Activated CD8-positive, alpha-beta T cell treated with anti-CD3 and anti-CD28 coated beads for 36 hours (primary cell): Measurements from ENCODE around the gene TDRD3. TPM values are rescaled to one million over a fixed set of nuclear protein-coding genes. Genes with fewer than 3 reads are reported as not detected.
A peak's percentile ranks its signal among the peaks of the same experiment; 100 is the strongest.

Experiments used
- ATAC-seq: fragments of 200-7000 bp; cut with Tn5 transposase; one replicate; pipeline ENCODE4 v1.10.0; 2021; ENCODE audit warnings: mild to moderate bottlenecking, moderate library complexity
- CTCF ChIA-PET: fragments of 350-600 bp; sonication (Branson Sonifier 250); formaldehyde crosslinking; loops from one replicate; lab custom pipeline; 2021; ENCODE audit warnings: antibody characterized with exemption; lab: Charles Lee
- POLR2A ChIA-PET: fragments of 350-600 bp; sonication (Branson Sonifier 250); formaldehyde crosslinking; loops from one replicate; lab custom pipeline; 2021; ENCODE audit warnings: antibody characterized with exemption; lab: Charles Lee
- DNase-seq: peaks from one replicate; pipeline ENCODE4 v3.0.0-alpha.2; 2020
- H3K27ac Mint-ChIP-seq: one replicate; pipeline ENCODE4 v1.8.0; 2021; ENCODE audit warnings: mild to moderate bottlenecking, mixed read lengths
- H3K27me3 Mint-ChIP-seq: one replicate; pipeline ENCODE4 v1.8.0; 2021; ENCODE audit warnings: mixed read lengths
- H3K36me3 Mint-ChIP-seq: one replicate; pipeline ENCODE4 v1.8.0; 2021; ENCODE audit warnings: low read depth, mixed read lengths
- H3K4me1 Mint-ChIP-seq: one replicate; pipeline ENCODE4 v1.8.0; 2021; ENCODE audit warnings: low read depth, mixed read lengths
- H3K4me3 Mint-ChIP-seq: one replicate; pipeline ENCODE4 v1.8.0; 2021; ENCODE audit warnings: mild to moderate bottlenecking, moderate library complexity, mixed read lengths
- H3K9me3 Mint-ChIP-seq: one replicate; pipeline ENCODE4 v1.8.0; 2021; ENCODE audit warnings: mixed read lengths
- intact Hi-C: fragments of 100-400 bp; cut with micrococcal nuclease; formaldehyde crosslinking; loops from one replicate; pipeline ENCODE4 v1.10.0; 2022
- total RNA-seq, 2 experiments: library from RNA; stranded (reverse); gene quantifications; one replicate each; pipeline ENCODE4 v1.2.3, GENCODE V29; 2021
- TF ChIP-seq, protein P1 (sequence below): fragments of 200-600 bp; IDR thresholded peaks from one replicate; pipeline ENCODE4 v1.8.0; 2022; ENCODE audit warnings: antibody characterized with exemption, mild to moderate bottlenecking

The TDRD3 gene
- total RNA-seq, 2 experiments from 2014 or later: 17.1 to 19.0 TPM

DNA sequence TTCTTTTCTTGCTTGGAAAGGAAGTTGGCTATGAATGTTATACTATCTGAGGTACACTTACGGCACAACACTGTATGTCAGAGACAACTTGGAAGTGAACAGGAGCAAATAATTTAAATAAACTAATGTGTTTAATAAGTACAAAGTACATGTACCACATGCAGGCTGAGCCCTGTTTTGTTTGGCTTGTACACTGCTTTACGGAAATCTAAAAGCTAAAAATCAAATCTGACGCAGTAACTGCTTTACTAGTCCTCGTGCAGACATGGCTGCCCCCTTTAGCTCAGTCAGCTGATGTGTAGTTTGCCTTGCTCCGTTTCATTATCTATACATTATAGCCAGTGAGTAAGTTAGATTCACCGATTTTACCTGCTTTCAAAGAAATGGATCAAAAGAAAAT lies 36.5 kb downstream of the TDRD3 start:
- ATAC-seq (no peak), DNase-seq (no peak)
- no peak overlapping the region for H3K4me3 Mint-ChIP-seq
- H3K27ac Mint-ChIP-seq: no peak overlapping the region
- H3K4me1 Mint-ChIP-seq: peaks cover 20% of the 10 kb centered on the region
- intact Hi-C loops: loop anchor here (5.0 kb wide), 2 partner anchors 36 to 271 kb away; partner anchors contain the start of genes DIAPH3 and TDRD3
- no peaks in the 10 kb centered on the region for H3K27me3 Mint-ChIP-seq
- TF ChIP-seq, protein P1, sequence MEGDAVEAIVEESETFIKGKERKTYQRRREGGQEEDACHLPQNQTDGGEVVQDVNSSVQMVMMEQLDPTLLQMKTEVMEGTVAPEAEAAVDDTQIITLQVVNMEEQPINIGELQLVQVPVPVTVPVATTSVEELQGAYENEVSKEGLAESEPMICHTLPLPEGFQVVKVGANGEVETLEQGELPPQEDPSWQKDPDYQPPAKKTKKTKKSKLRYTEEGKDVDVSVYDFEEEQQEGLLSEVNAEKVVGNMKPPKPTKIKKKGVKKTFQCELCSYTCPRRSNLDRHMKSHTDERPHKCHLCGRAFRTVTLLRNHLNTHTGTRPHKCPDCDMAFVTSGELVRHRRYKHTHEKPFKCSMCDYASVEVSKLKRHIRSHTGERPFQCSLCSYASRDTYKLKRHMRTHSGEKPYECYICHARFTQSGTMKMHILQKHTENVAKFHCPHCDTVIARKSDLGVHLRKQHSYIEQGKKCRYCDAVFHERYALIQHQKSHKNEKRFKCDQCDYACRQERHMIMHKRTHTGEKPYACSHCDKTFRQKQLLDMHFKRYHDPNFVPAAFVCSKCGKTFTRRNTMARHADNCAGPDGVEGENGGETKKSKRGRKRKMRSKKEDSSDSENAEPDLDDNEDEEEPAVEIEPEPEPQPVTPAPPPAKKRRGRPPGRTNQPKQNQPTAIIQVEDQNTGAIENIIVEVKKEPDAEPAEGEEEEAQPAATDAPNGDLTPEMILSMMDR: no peak
- H3K36me3 Mint-ChIP-seq: no peaks in the 10 kb centered on the region
- H3K9me3 Mint-ChIP-seq: no peaks in the 10 kb centered on the region
- POLR2A ChIA-PET: no interaction called here
- CTCF ChIA-PET: interaction anchor here (1.4 kb wide), 1 partner anchor 65 kb away, joined by 3 read pairs; no protein-coding TSS in a partner anchor

DNA sequence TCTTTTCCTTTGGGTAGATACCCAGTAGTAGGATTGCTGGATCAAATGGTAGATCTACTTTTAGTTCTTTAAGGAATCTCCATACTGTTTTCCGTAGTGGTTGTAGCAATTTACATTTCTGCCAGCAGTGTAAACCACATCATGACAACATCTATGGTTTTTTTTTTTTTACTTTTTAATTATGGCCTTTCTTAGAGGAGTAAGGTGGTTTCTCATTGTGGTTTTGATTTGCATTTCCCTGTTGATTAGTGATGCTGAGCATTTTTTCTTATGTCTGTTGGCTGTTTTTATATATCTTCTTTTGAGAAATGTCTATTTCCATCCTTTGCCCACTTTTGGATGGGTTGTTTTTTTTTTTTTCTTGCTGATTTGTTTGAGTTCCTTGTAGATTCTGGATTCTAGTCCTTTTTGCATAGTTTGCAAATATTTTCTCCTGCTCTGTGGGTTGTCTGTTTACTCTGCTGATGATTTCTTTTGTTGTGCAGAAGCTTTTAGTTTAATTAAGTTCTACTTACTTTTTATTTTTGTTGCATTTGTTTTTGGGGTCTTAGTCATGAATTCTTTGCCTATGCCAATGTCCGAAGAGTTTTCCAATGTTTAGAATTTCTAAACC lies 38.8 kb downstream of the TDRD3 start:
- intact Hi-C loops: no loop called here
- Mint-ChIP-seq H3K27me3 (no peaks in the 10 kb centered on the region), H3K4me1 (peaks cover 20% of the 10 kb centered on the region), H3K9me3 (no peaks in the 10 kb centered on the region), H3K27ac (no peak overlapping the region), H3K36me3 (no peaks in the 10 kb centered on the region), H3K4me3 (no peak overlapping the region)
- POLR2A ChIA-PET: no interaction called here
- CTCF ChIA-PET: interaction anchor here (1.0 kb wide), 1 partner anchor 124 kb away, joined by 4 read pairs; no protein-coding TSS in a partner anchor
- no peak for DNase-seq
- TF ChIP-seq, protein P1: no peak
- ATAC-seq: peak; percentile 24

DNA sequence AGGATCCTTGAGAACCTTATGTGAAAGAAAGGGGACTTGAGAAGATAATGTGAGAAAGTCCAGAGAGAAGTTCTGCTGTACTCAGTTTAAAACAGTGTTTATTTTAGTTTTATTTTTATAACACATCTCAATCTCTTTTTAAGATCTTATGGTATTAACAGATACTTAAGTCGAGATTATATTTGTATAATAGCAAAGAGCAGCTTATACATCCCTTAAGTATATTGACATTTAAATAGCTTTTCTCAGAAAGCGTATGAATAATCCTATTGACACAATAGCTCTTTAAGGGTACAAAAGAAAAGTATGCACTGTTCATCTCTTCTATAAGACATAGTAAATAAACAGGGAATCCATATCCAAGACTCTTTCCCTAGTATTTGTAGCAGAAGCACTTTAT lies 42.2 kb downstream of the TDRD3 start:
- ChIA-PET POLR2A (no interaction called here), CTCF (no interaction called here)
- no peak overlapping the region for H3K4me3 Mint-ChIP-seq
- no peaks in the 10 kb centered on the region for H3K9me3 Mint-ChIP-seq
- H3K27ac Mint-ChIP-seq: no peak overlapping the region
- ATAC-seq (no peak), DNase-seq (no peak)
- H3K4me1 Mint-ChIP-seq: peaks cover 20% of the 10 kb centered on the region
- H3K36me3 Mint-ChIP-seq: no peaks in the 10 kb centered on the region
- no peaks in the 10 kb centered on the region for H3K27me3 Mint-ChIP-seq
- intact Hi-C loops: no loop called here
- TF ChIP-seq, protein P1: no peak

DNA sequence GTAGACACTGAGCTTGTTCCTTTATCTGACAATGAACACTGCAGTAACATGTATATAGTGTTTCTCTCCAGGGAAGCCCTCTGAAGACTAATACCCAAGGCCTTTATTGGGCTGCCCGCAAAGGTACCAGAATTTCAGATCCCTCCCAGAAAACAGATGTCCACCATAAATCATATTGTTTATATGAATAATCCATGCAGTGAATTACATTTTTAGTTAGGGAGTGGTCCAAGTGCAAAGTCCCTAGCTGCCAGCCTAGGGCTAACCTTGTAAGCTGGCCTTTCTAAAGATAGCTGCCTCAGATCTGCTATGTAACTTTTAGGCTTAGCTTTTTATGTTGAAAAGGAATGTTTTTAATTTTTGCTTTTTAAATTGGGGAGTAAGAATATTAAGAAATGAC lies 44.7 kb downstream of the TDRD3 start:
- Mint-ChIP-seq H3K27me3 (no peaks in the 10 kb centered on the region), H3K36me3 (no peaks in the 10 kb centered on the region), H3K4me1 (peaks cover 5% of the 10 kb centered on the region), H3K4me3 (no peak overlapping the region), H3K9me3 (no peaks in the 10 kb centered on the region), H3K27ac (no peak overlapping the region)
- DNase-seq (no peak), ATAC-seq (no peak)
- CTCF ChIA-PET: interaction anchor here (1.6 kb wide), 1 partner anchor 10 kb away, joined by 5 read pairs; no protein-coding TSS in a partner anchor
- POLR2A ChIA-PET: no interaction called here
- TF ChIP-seq, protein P1: no peak
- intact Hi-C loops: no loop called here

DNA sequence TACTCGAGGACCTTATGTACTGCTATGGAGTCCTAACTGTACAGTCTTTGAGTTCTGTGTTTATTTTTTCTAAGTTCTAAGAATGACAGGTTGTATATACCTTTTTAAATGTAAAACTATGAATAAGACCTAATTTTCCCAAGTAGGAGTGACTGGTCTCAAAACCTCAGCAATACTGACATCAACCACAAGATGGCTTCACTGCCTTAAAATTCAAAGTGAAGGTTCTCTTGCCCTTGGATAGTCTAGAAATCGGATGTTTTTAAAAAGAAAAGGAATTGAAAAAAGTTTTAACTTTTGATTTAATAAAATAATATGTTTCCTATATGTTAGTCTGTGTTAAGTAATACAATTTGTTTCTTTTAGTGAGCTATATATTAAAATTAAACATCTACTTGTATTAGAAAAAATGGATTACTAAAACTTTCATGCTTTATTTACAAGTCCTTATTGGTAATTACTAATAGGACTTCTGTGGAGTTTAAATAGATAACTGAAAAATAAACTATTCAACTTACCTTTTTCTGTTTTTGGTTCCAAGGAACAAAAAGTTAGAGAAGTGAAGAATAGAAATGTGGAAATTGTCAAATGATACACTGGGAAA lies 52.0 kb downstream of the TDRD3 start:
- peak; percentile 58 for ATAC-seq
- intact Hi-C loops: no loop called here
- no peaks in the 10 kb centered on the region for H3K9me3 Mint-ChIP-seq
- no peaks in the 10 kb centered on the region for H3K27me3 Mint-ChIP-seq
- peak; percentile 12 for DNase-seq
- POLR2A ChIA-PET: no interaction called here
- no peaks in the 10 kb centered on the region for H3K36me3 Mint-ChIP-seq
- H3K4me3 Mint-ChIP-seq: no peak overlapping the region
- no peaks in the 10 kb centered on the region for H3K4me1 Mint-ChIP-seq
- no peak overlapping the region for H3K27ac Mint-ChIP-seq
- TF ChIP-seq, protein P1: peak; percentile 71
- CTCF ChIA-PET: interaction anchor here (0.6 to 3.3 kb wide), 11 partner anchors 11 to 225 kb away, joined by 3 to 10 read pairs (median 3); no protein-coding TSS in a partner anchor
